HepG2 (cell line): Measurements from ENCODE around the gene IZUMO4. TPM values are rescaled to one million over a fixed set of nuclear protein-coding genes. Genes with fewer than 3 reads are reported as not detected.

Source experiments
- ATAC-seq: fragments of 200-7000 bp; cut with Tn5 transposase; 3 replicates; pipeline ENCODE4 v1.9.1; 2020; ENCODE audit warnings: mild to moderate bottlenecking, moderate library complexity
- BruUV-seq: library from RNA; stranded (reverse); fragments of 400-500 nt; replicated peaks from 2 replicates; lab custom pipeline; 2021; lab: Mats Ljungman, UMichigan
- CTCF ChIA-PET: fragments of 300-600 bp; formaldehyde crosslinking; extraction: SDS; loops from one replicate; lab custom pipeline; 2021; ENCODE audit warnings: low total read pairs, inconsistent platforms, low intra/inter-chr PET ratio; lab: Yijun Ruan, JAX
- POLR2A ChIA-PET: fragments of 350-600 bp; sonication (Branson Sonifier 250); formaldehyde crosslinking; loops from one replicate; lab custom pipeline; 2020; ENCODE audit warnings: antibody characterized with exemption, inconsistent platforms; lab: Yijun Ruan, JAX
- DNase-seq: peaks from one replicate; pipeline ENCODE4 v3.0.0-alpha.2; 2015; ENCODE audit warnings: low spot score
- FAIRE-seq: peaks from 3 replicates; lab custom pipeline; 2011; peaks lifted over from hg19 to GRCh38; lab: Jason Lieb, UNC
- H2AFZ ChIP-seq: one replicate; pipeline ENCODE4 v1.6.1; 2011; ENCODE audit warnings: low read length, inconsistent platforms
- H3K27ac ChIP-seq: fragments of 300-600 bp; 3 replicates; pipeline ENCODE4 v1.8.0; 2011; ENCODE audit warnings: mixed run types, mild to moderate bottlenecking, mixed read lengths, low read length, inconsistent platforms; ENCODE audit not compliant: insufficient read depth; ENCODE audit errors: extremely low read length
- H3K27me3 ChIP-seq, 2 experiments: fragments of 200-600 bp in 1 of 2; 2 replicates in 1 of 2; 3 replicates in 1 of 2; pipeline versions ENCODE4 v1.6.0 to v1.8.0; 2011; ENCODE audit warnings: low read length in 2 of 2, mild to moderate bottlenecking in 2 of 2, moderate library complexity in 2 of 2, inconsistent platforms in 1 of 2; ENCODE audit not compliant: insufficient read depth in 2 of 2, control insufficient read depth in 1 of 2
- H3K36me3 ChIP-seq, 2 experiments: fragments of 200-600 bp in 1 of 2; replicated peaks in 1 of 2; 2 replicates in 1 of 2; 3 replicates in 1 of 2; pipeline versions ENCODE4 v1.5.1 to v1.8.0; 2011; ENCODE audit warnings: low read length in 2 of 2, inconsistent platforms in 1 of 2; ENCODE audit not compliant: insufficient read depth in 2 of 2, control insufficient read depth in 1 of 2
- H3K4me1 ChIP-seq: 2 replicates; pipeline ENCODE4 v1.5.1; 2012; ENCODE audit warnings: low read length, inconsistent platforms; ENCODE audit not compliant: insufficient read depth
- H3K4me2 ChIP-seq: 2 replicates; pipeline ENCODE4 v1.6.0; 2011; ENCODE audit warnings: low read depth, low read length, inconsistent platforms
- H3K4me3 ChIP-seq, 3 experiments: fragments of 200-600 bp in 1 of 3; sonication (generic), shearing (Covaris generic) in 1 of 3; replicated peaks in 1 of 3; 2 replicates each; pipeline ENCODE4 v1.5.1; 2011 to 2016; ENCODE audit warnings: low read length in 3 of 3, inconsistent platforms in 2 of 3, low read depth in 2 of 3, mild to moderate bottlenecking in 2 of 3, control low read depth in 1 of 3, mixed read lengths in 1 of 3; ENCODE audit not compliant: insufficient read depth in 1 of 3
- H3K79me2 ChIP-seq: one replicate; pipeline ENCODE4 v1.6.1; 2011; ENCODE audit warnings: low read length, inconsistent platforms; ENCODE audit not compliant: insufficient read depth
- H3K9ac ChIP-seq: 2 replicates; pipeline ENCODE4 v1.6.0; 2011; ENCODE audit warnings: mild to moderate bottlenecking, low read depth, low read length, inconsistent platforms; ENCODE audit not compliant: insufficient read depth
- H3K9me3 ChIP-seq: 2 replicates; pipeline ENCODE4 v1.5.1; 2012; ENCODE audit warnings: mild to moderate bottlenecking, low read length
- H4K20me1 ChIP-seq: 2 replicates; pipeline ENCODE4 v1.6.0; 2011; ENCODE audit warnings: inconsistent platforms, mild to moderate bottlenecking, low read length, moderate library complexity; ENCODE audit not compliant: insufficient read depth
- AGO2 ChIP-seq: fragments of 200-400 bp; formaldehyde crosslinking; optimal IDR thresholded peaks from 2 replicates; pipeline ENCODE3; 2017; ENCODE audit warnings: mild to moderate bottlenecking, low read depth, low read length, moderate library complexity
- CREB3 ChIP-seq: sonication (generic); formaldehyde crosslinking; IDR thresholded peaks from 2 replicates; pipeline ENCODE4 v1.5.0; 2020; ENCODE audit warnings: missing genetic modification reagents
- KAT8 ChIP-seq: IDR thresholded peaks from 2 replicates; pipeline ENCODE4 v1.6.1; 2016; ENCODE audit warnings: missing genetic modification reagents, missing compliant biosample characterization
- MTA1 ChIP-seq: sonication (generic); formaldehyde crosslinking; IDR thresholded peaks from 2 replicates; pipeline ENCODE4 v1.4.0; 2020; ENCODE audit warnings: missing genetic modification reagents, mild to moderate bottlenecking, borderline replicate concordance
- PATZ1 ChIP-seq: sonication (generic); formaldehyde crosslinking; IDR thresholded peaks from 2 replicates; pipeline ENCODE4 v1.4.0; 2020; ENCODE audit warnings: missing genetic modification reagents
- PCBP2 ChIP-seq: fragments of 200-400 bp; formaldehyde crosslinking; optimal IDR thresholded peaks from 2 replicates; pipeline ENCODE3; 2018; ENCODE audit warnings: low read length, low read depth; ENCODE audit not compliant: poor library complexity, severe bottlenecking
- PRMT3 ChIP-seq: sonication (generic); formaldehyde crosslinking; IDR thresholded peaks from 2 replicates; pipeline ENCODE4 v1.8.1; 2022; ENCODE audit warnings: low read depth, mild to moderate bottlenecking, moderate library complexity, missing genetic modification reagents, borderline replicate concordance
- WGBS: methylation state at CpG from one replicate; pipeline ENCODE4 v1.1.6; 2017; ENCODE audit warnings: low lambda C conversion rate; 5-methylcytosine and 5-hydroxymethylcytosine counted together
- in situ Hi-C: cut with HindIII; loops from 2 replicates; pipeline ENCODE4 v1.10.0; 2017; ENCODE audit warnings: low pct_unique_long_range_greater_than_20kb; ENCODE audit not compliant: extremely low pct_ligation_motif_present
- intact Hi-C: fragments of 100-400 bp; cut with micrococcal nuclease; formaldehyde crosslinking; loops from one replicate; pipeline ENCODE4 v1.10.0; 2022; ENCODE audit not compliant: unreplicated experiment
- polyA plus RNA-seq, 8 experiments: library from polyadenylated mRNA; depleted of rRNA in 3 of 8; stranded (reverse) in 7 of 8; unstranded in 1 of 8; fragments of >200 nt; fragmentation: Illumina TruSeq in 4 of 8; extraction: Trizol in 4 of 8; gene quantifications; 2 replicates each; pipeline versions ENCODE4 v1.2.1 to v1.2.3, GENCODE V29; 2011 to 2016; ENCODE audit warnings: low read depth in 4 of 8, missing spikeins in 1 of 8, mixed read lengths in 1 of 8; ENCODE audit not compliant: insufficient read depth in 1 of 8
- total RNA-seq, 5 experiments: library from RNA; depleted of rRNA; stranded (reverse); fragments of >200 nt; fragmentation: Illumina TruSeq; extraction: Trizol; gene quantifications; 2 replicates each; pipeline ENCODE4 v1.2.3, GENCODE V29; 2016; ENCODE audit warnings: low read depth in 1 of 5

Gene IZUMO4
- total and polyA plus RNA-seq, 2 of the 13 experiments (the other 11 are each of a cell fraction or from before 2014, with no cell fraction given): 0.77 to 3.9 TPM

GRCh38 chr19:2097886-2098327, 1.2 kb downstream of the IZUMO4 start:
- ATAC-seq (peak; percentile 5), DNase-seq (no peak), FAIRE-seq (no peak)
- Histone ChIP-seq H3K27ac (no peak overlapping the region), H3K79me2 (peaks cover 7% of the 10 kb centered on the region), H3K27me3 (no peaks in the 10 kb centered on the region), H3K4me3 (peak overlapping the region in 1 of 3 experiments; percentile 86; a peak in 1 of 6 replicates), H3K36me3 (peaks cover 15 to 27% of the 10 kb centered on the region in 2 experiments), H3K9ac (0 out of 2 replicates have a peak overlapping the region, but pooled peaks have one; percentile 8), H4K20me1 (no peaks in the 10 kb centered on the region; the same call in 1 of the 2 replicates), H3K9me3 (no peaks in the 10 kb centered on the region), H2AFZ (no peak overlapping the region), H3K4me1 (peaks cover 27% of the 10 kb centered on the region), H3K4me2 (peak overlapping the region; percentile 99; the same call in 1 of the 2 replicates)
- intact Hi-C loops: no loop called here
- 0 out of 2 replicates have a peak, but pooled peaks have one; percentile 18 for TF ChIP-seq MTA1 (CRISPR knock-in tag)
- TF ChIP-seq PATZ1: no peak
- no peak for TF ChIP-seq CREB3 (CRISPR knock-in tag)
- TF ChIP-seq PRMT3 (CRISPR knock-in tag): no peak
- peak; percentile 81 for TF ChIP-seq AGO2
- TF ChIP-seq PCBP2: no peak
- no peak for TF ChIP-seq KAT8
- POLR2A ChIA-PET: interaction anchor here (0.6 kb wide), 2 partner anchors 82 to 133 kb away, joined by 3 read pairs; no protein-coding TSS in a partner anchor
- no TSS peak for BruUV-seq
- CTCF ChIA-PET: no interaction called here
- 40% methylated on average over 2 of the region's 23 CpGs for WGBS
- in situ Hi-C loops: no loop called here
